Adrenal gland (tissue), 5 donors: Measurements from ENCODE around the gene NSUN6.

Experiments used
- POLR2A ChIP-seq, 2 donors: fragments of 450-650 bp; IDR thresholded peaks; one replicate each; pipeline ENCODE4 v1.6.1; 2017; ENCODE audit warnings: antibody characterized with exemption in 2 of 2, mild to moderate bottlenecking in 2 of 2, moderate library complexity in 1 of 2
- TF ChIP-seq, protein P1 (sequence below), 6 experiments: fragments of 450-650 bp in 4 of 6; fragments of 200-600 bp in 2 of 6; sonication (generic) in 1 of 6; IDR thresholded peaks; 1 replicate in 5 of 6; 2 replicates in 1 of 6; pipeline versions ENCODE4 v1.5.1 to v1.8.0; 2016 to 2021; ENCODE audit warnings: antibody characterized with exemption in 6 of 6, mild to moderate bottlenecking in 2 of 6, moderate library complexity in 1 of 6
- donor health status: DM: no; HTN: no; CAD: no.

DNA sequence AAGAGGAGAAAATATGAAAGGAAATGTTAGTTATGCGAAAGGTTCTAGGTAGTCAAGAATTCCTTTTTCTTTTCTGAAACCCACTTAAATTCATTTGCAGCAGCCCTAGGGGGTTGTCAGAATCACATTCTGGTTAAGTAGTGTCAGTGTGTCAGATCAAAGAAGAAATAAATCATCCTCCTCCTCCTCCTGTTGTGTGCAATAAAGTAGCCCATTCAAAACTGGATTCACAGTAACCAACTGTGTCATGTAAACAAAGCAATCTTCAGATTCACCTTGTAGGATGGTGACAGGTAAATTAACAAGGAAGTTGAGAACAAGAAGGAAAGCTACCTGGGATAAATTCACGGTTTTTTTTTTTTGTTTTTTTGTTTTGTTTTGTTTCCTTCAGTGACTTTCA is 127.5 kb downstream of the NSUN6 start:
- TF ChIP-seq, protein P1, sequence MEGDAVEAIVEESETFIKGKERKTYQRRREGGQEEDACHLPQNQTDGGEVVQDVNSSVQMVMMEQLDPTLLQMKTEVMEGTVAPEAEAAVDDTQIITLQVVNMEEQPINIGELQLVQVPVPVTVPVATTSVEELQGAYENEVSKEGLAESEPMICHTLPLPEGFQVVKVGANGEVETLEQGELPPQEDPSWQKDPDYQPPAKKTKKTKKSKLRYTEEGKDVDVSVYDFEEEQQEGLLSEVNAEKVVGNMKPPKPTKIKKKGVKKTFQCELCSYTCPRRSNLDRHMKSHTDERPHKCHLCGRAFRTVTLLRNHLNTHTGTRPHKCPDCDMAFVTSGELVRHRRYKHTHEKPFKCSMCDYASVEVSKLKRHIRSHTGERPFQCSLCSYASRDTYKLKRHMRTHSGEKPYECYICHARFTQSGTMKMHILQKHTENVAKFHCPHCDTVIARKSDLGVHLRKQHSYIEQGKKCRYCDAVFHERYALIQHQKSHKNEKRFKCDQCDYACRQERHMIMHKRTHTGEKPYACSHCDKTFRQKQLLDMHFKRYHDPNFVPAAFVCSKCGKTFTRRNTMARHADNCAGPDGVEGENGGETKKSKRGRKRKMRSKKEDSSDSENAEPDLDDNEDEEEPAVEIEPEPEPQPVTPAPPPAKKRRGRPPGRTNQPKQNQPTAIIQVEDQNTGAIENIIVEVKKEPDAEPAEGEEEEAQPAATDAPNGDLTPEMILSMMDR (IDR thresholded peaks at IDR 0.05), result no peak
- TF ChIP-seq POLR2A (IDR thresholded peaks at IDR 0.05), result no peak
